DND-41 (cell line): ENCODE results near the gene TSPAN9.

Experiments used
- ATAC-seq: fragments of 200-7000 bp; cut with Tn5 transposase; 3 replicates; pipeline ENCODE4 v1.9.1; 2021; ENCODE audit warnings: low read depth; ENCODE audit not compliant: insufficient read depth
- DNase-seq: peaks from one replicate; pipeline ENCODE4 v3.0.0-alpha.2; 2020
- H2AFZ ChIP-seq: 2 replicates; pipeline ENCODE4 v1.6.0; 2012; ENCODE audit warnings: low read depth, low read length
- H3K27ac ChIP-seq: 2 replicates; pipeline ENCODE4 v1.5.1; 2012; ENCODE audit warnings: low read length, inconsistent platforms
- H3K27me3 ChIP-seq: fragments of 200-600 bp; sonication (generic); 2 replicates; pipeline ENCODE4 v1.6.0; 2012; ENCODE audit warnings: low read length, mild to moderate bottlenecking, inconsistent platforms; ENCODE audit not compliant: insufficient read depth, poor library complexity
- H3K36me3 ChIP-seq: 2 replicates; pipeline ENCODE4 v1.5.1; 2012; ENCODE audit warnings: low read length, inconsistent platforms; ENCODE audit not compliant: insufficient read depth
- H3K4me1 ChIP-seq: 2 replicates; pipeline ENCODE4 v1.5.1; 2012; ENCODE audit warnings: mild to moderate bottlenecking, low read length; ENCODE audit not compliant: insufficient read depth
- H3K4me2 ChIP-seq: 2 replicates; pipeline ENCODE4 v1.6.0; 2012; ENCODE audit warnings: mild to moderate bottlenecking, moderate library complexity, low read length, inconsistent platforms; ENCODE audit not compliant: insufficient read depth
- H3K4me3 ChIP-seq, 2 experiments: fragments of 200-600 bp in 1 of 2; shearing (Covaris generic) in 1 of 2; 2 replicates each; pipeline ENCODE4 v1.5.1; 2012 to 2016; ENCODE audit warnings: inconsistent platforms in 2 of 2, low read length in 2 of 2, mild to moderate bottlenecking in 2 of 2, low read depth in 1 of 2, moderate library complexity in 1 of 2
- H3K79me2 ChIP-seq: 2 replicates; pipeline ENCODE4 v1.6.0; 2012; ENCODE audit warnings: low read length, inconsistent platforms; ENCODE audit not compliant: insufficient read depth
- H3K9ac ChIP-seq: 2 replicates; pipeline ENCODE4 v1.6.0; 2012; ENCODE audit warnings: low read depth, mild to moderate bottlenecking, inconsistent platforms, low read length, moderate library complexity
- H3K9me3 ChIP-seq: 2 replicates; pipeline ENCODE4 v1.5.1; 2012; ENCODE audit warnings: low read length, moderate library complexity, mild to moderate bottlenecking, inconsistent platforms; ENCODE audit not compliant: insufficient read depth, severe bottlenecking
- H4K20me1 ChIP-seq: 2 replicates; pipeline ENCODE4 v1.6.0; 2012; ENCODE audit warnings: low read length; ENCODE audit not compliant: insufficient read depth
- EZH2 ChIP-seq: IDR thresholded peaks from 3 replicates; pipeline ENCODE4 v1.6.1; 2012; ENCODE audit warnings: borderline replicate concordance, low read depth, mild to moderate bottlenecking, moderate library complexity, low read length, inconsistent platforms; ENCODE audit not compliant: severe bottlenecking
- TF ChIP-seq, protein P1 (sequence below): IDR thresholded peaks from 2 replicates; pipeline ENCODE4 v1.5.1; 2012; ENCODE audit warnings: borderline replicate concordance, low read length, moderate library complexity, mild to moderate bottlenecking; ENCODE audit not compliant: poor library complexity, severe bottlenecking; ENCODE audit errors: extremely low read depth

Gene TSPAN9

DNA sequence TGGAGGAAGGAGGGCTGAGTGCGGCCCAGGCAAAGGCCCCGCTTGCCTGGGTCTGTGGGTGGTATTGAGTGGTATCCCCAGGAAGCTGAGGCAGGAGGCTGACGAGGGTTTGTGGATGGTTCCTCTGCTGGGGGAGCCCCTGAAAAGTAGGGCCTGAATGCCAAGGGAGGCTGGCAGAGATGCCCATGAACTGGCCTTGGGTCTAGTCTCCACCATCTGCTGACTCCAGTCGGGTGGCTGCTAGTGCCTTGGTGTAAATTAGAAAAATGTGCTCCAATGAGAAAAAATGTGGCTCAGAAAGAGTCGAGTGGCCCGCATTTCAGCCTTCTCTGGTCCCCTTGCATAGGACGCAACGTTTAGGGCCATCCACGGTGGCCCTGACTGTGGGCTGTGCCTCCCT is 232.6 kb downstream of the TSPAN9 start:
- DNase-seq (no peak), ATAC-seq (no peak)
- H3K4me3 ChIP-seq: no peak overlapping the region
- H3K79me2 ChIP-seq: no peaks in the 10 kb centered on the region
- no peaks in the 10 kb centered on the region for H3K4me1 ChIP-seq
- H4K20me1 ChIP-seq: no peaks in the 10 kb centered on the region; the same call in 1 of the 2 replicates
- H2AFZ ChIP-seq: no peak overlapping the region
- no peak overlapping the region for H3K9ac ChIP-seq
- no peaks in the 10 kb centered on the region for H3K36me3 ChIP-seq
- no peaks in the 10 kb centered on the region for H3K9me3 ChIP-seq
- H3K4me2 ChIP-seq: no peak overlapping the region
- TF ChIP-seq, protein P1, sequence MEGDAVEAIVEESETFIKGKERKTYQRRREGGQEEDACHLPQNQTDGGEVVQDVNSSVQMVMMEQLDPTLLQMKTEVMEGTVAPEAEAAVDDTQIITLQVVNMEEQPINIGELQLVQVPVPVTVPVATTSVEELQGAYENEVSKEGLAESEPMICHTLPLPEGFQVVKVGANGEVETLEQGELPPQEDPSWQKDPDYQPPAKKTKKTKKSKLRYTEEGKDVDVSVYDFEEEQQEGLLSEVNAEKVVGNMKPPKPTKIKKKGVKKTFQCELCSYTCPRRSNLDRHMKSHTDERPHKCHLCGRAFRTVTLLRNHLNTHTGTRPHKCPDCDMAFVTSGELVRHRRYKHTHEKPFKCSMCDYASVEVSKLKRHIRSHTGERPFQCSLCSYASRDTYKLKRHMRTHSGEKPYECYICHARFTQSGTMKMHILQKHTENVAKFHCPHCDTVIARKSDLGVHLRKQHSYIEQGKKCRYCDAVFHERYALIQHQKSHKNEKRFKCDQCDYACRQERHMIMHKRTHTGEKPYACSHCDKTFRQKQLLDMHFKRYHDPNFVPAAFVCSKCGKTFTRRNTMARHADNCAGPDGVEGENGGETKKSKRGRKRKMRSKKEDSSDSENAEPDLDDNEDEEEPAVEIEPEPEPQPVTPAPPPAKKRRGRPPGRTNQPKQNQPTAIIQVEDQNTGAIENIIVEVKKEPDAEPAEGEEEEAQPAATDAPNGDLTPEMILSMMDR: no peak
- no peak for TF ChIP-seq EZH2
- no peaks in the 10 kb centered on the region for H3K27me3 ChIP-seq
- H3K27ac ChIP-seq: no peak overlapping the region

DNA sequence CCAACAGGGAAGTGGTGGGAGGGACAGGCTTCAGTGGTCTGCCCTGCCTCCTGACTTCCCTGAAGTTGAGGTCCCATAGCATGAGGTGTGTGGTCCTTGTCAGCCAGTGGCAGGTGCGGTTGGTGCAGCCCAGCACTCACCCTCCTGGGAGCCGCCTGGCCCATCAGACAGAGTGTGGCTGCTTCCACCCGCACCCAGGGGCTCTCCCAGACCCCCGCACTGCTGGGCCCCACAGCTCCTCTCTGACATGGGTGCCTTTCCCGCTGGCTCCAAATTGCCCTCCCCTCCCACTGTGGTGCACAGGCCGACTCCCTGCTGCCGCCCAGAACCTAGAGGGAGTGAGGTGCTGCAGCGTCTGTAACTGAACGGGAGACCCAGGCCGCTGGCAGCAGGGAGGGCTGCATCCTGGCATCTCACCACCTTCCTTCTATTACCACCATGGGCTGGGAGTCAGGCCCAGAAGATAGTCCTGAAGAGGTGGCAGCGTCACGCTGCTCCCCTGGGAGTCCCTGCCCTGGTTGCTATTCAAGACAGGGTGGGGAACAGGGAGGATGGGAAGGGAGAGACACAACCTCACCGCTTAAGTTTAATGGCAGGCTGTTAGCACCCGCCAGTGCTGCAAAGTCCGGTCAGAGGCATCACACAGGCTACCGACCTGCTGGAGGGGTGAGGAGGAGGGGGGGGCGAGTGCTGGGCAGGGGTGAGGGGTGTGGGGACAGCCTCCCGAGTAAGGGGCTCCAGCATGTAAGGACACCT is 233.3 kb downstream of the TSPAN9 start:
- Histone ChIP-seq H3K4me2 (no peak overlapping the region), H3K4me3 (no peak overlapping the region), H3K27ac (no peak overlapping the region), H2AFZ (no peak overlapping the region), H3K36me3 (no peaks in the 10 kb centered on the region), H3K9ac (no peak overlapping the region), H4K20me1 (no peaks in the 10 kb centered on the region; the same call in 1 of the 2 replicates), H3K27me3 (no peaks in the 10 kb centered on the region), H3K9me3 (no peaks in the 10 kb centered on the region), H3K4me1 (no peaks in the 10 kb centered on the region), H3K79me2 (no peaks in the 10 kb centered on the region)
- no peak for ATAC-seq
- no peak for TF ChIP-seq EZH2
- TF ChIP-seq, protein P1: no peak
- DNase-seq: no peak

DNA sequence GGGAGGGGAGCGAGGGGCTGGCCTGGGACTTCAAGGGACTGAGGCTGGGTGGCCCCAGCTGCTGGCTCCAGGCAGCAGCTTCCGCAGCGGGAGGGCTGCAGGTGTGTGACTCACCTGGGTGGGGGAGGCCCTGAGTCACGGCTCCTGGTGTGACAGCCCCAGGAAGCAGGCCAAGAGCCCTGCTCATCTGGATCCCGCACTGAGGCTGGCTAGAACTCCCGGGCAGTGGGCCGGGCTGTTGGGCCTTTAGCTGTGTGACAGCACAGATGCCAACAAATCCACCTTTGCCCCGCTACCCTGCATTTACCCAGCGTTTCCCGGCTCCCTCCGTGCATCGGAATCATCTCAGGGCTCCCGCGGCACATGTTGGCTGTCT is 233.8 kb downstream of the TSPAN9 start:
- Histone ChIP-seq H4K20me1 (no peaks in the 10 kb centered on the region; the same call in 1 of the 2 replicates), H3K4me2 (no peak overlapping the region), H2AFZ (no peak overlapping the region), H3K79me2 (no peaks in the 10 kb centered on the region), H3K36me3 (no peaks in the 10 kb centered on the region), H3K27me3 (no peaks in the 10 kb centered on the region), H3K27ac (no peak overlapping the region), H3K4me1 (no peaks in the 10 kb centered on the region), H3K9me3 (no peaks in the 10 kb centered on the region), H3K4me3 (no peak overlapping the region), H3K9ac (no peak overlapping the region)
- no peak for ATAC-seq
- no peak for TF ChIP-seq EZH2
- TF ChIP-seq, protein P1: no peak
- DNase-seq: no peak
